Prostate gland (tissue), 2 donors: ENCODE results near the gene WWOX.
"Not testable (repeated sequence)": the region's sequence is repeated elsewhere in the genome, so short reads cannot be mapped to it uniquely, and the experiment has no call there.

Experiments used
- POLR2A ChIP-seq: fragments of 450-650 bp; IDR thresholded peaks from one replicate; pipeline ENCODE4 v1.6.1; 2016; ENCODE audit warnings: antibody characterized with exemption, mild to moderate bottlenecking
- TF ChIP-seq, protein P1 (sequence below), 4 experiments: fragments of 200-600 bp in 2 of 4; fragments of 450-650 bp in 2 of 4; sonication (generic) in 2 of 4; IDR thresholded peaks; 1 replicate in 3 of 4; 2 replicates in 1 of 4; pipeline ENCODE4 v1.5.1; 2016 to 2019; ENCODE audit warnings: antibody characterized with exemption in 4 of 4, mild to moderate bottlenecking in 2 of 4, moderate library complexity in 2 of 4

DNA sequence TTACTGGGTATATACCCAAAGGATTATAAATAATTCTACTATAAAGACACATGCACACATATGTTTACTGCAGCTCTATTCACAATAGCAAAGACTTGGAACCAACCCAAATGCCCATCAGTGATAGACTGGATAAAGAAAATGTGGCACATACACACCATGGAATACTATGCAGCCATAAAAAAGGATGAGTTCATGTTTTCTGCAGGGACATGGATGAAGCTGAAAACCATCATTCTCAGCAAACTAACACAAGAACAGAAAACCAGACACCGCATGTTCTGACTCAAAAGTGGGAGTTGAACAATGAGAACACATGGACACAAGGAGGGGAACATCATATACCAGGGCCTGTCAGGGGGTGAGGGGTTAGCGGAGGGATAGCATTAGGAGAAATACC is 1146.2 kb downstream of the WWOX start:
- TF ChIP-seq, protein P1, sequence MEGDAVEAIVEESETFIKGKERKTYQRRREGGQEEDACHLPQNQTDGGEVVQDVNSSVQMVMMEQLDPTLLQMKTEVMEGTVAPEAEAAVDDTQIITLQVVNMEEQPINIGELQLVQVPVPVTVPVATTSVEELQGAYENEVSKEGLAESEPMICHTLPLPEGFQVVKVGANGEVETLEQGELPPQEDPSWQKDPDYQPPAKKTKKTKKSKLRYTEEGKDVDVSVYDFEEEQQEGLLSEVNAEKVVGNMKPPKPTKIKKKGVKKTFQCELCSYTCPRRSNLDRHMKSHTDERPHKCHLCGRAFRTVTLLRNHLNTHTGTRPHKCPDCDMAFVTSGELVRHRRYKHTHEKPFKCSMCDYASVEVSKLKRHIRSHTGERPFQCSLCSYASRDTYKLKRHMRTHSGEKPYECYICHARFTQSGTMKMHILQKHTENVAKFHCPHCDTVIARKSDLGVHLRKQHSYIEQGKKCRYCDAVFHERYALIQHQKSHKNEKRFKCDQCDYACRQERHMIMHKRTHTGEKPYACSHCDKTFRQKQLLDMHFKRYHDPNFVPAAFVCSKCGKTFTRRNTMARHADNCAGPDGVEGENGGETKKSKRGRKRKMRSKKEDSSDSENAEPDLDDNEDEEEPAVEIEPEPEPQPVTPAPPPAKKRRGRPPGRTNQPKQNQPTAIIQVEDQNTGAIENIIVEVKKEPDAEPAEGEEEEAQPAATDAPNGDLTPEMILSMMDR (IDR thresholded peaks at IDR 0.05) = not testable (repeated sequence)
- TF ChIP-seq POLR2A = not testable (repeated sequence)
